C4-2B (cell line): ENCODE data around the gene TIMM17A.

Source experiments
- ZFX ChIP-seq: fragments of 450-650 bp; IDR thresholded peaks from 2 replicates; pipeline ENCODE4 v1.6.1; 2017
- TF ChIP-seq, protein P1 (sequence below): fragments of 450-650 bp; conservative IDR thresholded peaks from 2 replicates; pipeline ENCODE4 v1.5.1; 2017; ENCODE audit warnings: mild to moderate bottlenecking

DNA sequence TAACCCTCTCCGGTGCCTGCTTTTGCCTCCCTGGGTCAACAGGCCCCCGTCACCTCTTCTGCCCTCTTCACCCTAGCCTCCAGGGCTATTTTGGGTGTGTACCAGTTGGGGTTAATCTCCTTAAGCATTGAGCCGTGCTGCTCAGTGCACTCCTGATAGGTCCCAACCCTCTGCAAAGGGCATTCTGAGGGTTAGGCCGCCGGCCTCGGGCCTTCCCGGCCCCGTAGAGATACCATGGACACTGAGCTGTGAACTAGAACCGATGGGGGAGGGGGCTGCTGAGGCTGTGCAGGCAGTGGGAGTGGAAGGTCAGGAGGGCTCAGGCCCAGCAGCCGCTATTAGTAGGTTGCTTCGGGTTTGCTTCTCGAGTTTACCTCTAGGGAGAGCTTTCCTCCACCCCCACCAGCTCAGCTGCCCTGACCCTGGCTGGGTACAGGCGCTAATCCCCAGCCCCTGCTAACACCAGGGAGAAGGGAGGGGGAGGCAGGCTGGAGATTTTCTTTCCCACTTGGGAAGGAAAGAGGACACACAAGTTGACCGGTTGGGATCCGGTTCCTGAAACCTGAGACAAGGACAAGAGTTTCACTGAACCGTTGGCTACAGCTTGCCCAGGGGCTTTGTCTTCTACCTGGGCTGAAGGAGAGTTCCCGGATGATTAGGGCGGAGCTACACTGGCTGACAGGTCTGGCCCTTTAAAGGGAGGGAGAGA lies 13.7 kb upstream of the TIMM17A start:
- TF ChIP-seq, protein P1, sequence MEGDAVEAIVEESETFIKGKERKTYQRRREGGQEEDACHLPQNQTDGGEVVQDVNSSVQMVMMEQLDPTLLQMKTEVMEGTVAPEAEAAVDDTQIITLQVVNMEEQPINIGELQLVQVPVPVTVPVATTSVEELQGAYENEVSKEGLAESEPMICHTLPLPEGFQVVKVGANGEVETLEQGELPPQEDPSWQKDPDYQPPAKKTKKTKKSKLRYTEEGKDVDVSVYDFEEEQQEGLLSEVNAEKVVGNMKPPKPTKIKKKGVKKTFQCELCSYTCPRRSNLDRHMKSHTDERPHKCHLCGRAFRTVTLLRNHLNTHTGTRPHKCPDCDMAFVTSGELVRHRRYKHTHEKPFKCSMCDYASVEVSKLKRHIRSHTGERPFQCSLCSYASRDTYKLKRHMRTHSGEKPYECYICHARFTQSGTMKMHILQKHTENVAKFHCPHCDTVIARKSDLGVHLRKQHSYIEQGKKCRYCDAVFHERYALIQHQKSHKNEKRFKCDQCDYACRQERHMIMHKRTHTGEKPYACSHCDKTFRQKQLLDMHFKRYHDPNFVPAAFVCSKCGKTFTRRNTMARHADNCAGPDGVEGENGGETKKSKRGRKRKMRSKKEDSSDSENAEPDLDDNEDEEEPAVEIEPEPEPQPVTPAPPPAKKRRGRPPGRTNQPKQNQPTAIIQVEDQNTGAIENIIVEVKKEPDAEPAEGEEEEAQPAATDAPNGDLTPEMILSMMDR, result no peak
- TF ChIP-seq ZFX, result no peak
